Endothelial cell of umbilical vein (primary cell): Measurements from ENCODE around the gene SMG9. TPM values are rescaled to one million over a fixed set of nuclear protein-coding genes. Genes with fewer than 3 reads are reported as not detected.

Experiments
- BruUV-seq: library from RNA; stranded (reverse); fragments of 400-500 nt; replicated peaks from 2 replicates; lab custom pipeline; 2021; lab: Mats Ljungman, UMichigan
- CTCF ChIA-PET: fragments of 300-600, 350-600 bp; sonication (Branson Sonifier 250); formaldehyde crosslinking; loops from one replicate; lab custom pipeline; 2021; ENCODE audit warnings: antibody characterized with exemption, inconsistent platforms; lab: Charles Lee
- POLR2A ChIA-PET: fragments of 300-600, 350-600 bp; sonication (Branson Sonifier 250); formaldehyde crosslinking; loops from one replicate; lab custom pipeline; 2021; ENCODE audit warnings: antibody characterized with exemption, inconsistent platforms; lab: Charles Lee
- DNase-seq: peaks from one replicate; pipeline ENCODE4 v3.0.0-alpha.2; 2011; ENCODE audit warnings: low read depth, low spot score
- FAIRE-seq: peaks from 2 replicates; lab custom pipeline; 2011; peaks lifted over from hg19 to GRCh38; lab: Jason Lieb, UNC
- H2AFZ ChIP-seq: 2 replicates; pipeline ENCODE4 v1.6.0; 2012; ENCODE audit warnings: low read depth, low read length, control low read depth, inconsistent platforms
- H3K27ac ChIP-seq: 2 replicates; pipeline ENCODE4 v1.5.1; 2011; ENCODE audit warnings: low read depth, mild to moderate bottlenecking, control low read depth, low read length, moderate library complexity; ENCODE audit not compliant: insufficient read depth
- H3K27me3 ChIP-seq, 2 experiments: 2 replicates each; pipeline versions ENCODE4 v1.6.0 to v1.6.1; 2011; ENCODE audit warnings: low read length in 2 of 2, mixed read lengths in 1 of 2; ENCODE audit not compliant: control insufficient read depth in 2 of 2, insufficient read depth in 2 of 2
- H3K36me3 ChIP-seq, 2 experiments: 2 replicates in 1 of 2; 3 replicates in 1 of 2; pipeline ENCODE4 v1.5.1; 2011; ENCODE audit warnings: low read length in 2 of 2, mild to moderate bottlenecking in 1 of 2, moderate library complexity in 1 of 2; ENCODE audit not compliant: control insufficient read depth in 2 of 2, insufficient read depth in 2 of 2; ENCODE audit errors: extremely low read depth in 1 of 2
- H3K4me1 ChIP-seq: 3 replicates; pipeline ENCODE4 v1.5.1; 2011; ENCODE audit warnings: mild to moderate bottlenecking, low read length; ENCODE audit not compliant: control insufficient read depth, insufficient read depth; ENCODE audit errors: extremely low read depth
- H3K4me2 ChIP-seq: 2 replicates; pipeline ENCODE4 v1.6.1; 2011; ENCODE audit warnings: low read length, control low read depth, mixed read lengths; ENCODE audit not compliant: insufficient read depth
- H3K4me3 ChIP-seq, 3 experiments: fragments of 200-600 bp in 1 of 3; sonication (generic), shearing (Covaris generic) in 1 of 3; replicated peaks in 1 of 3; 2 replicates each; pipeline ENCODE4 v1.5.1; 2011 to 2016; ENCODE audit warnings: control low read depth in 3 of 3, low read length in 3 of 3, mild to moderate bottlenecking in 2 of 3, inconsistent platforms in 1 of 3, low read depth in 1 of 3, moderate library complexity in 1 of 3; ENCODE audit not compliant: insufficient read depth in 1 of 3
- H3K79me2 ChIP-seq: 2 replicates; pipeline ENCODE4 v1.6.0; 2012; ENCODE audit warnings: low read length, inconsistent platforms; ENCODE audit not compliant: control insufficient read depth, insufficient read depth
- H3K9ac ChIP-seq: replicated peaks from 2 replicates; pipeline ENCODE3; 2011; ENCODE audit warnings: low read length, control low read depth; ENCODE audit not compliant: insufficient read depth; ENCODE audit errors: extremely low read depth
- H3K9me1 ChIP-seq: replicated peaks from 3 replicates; pipeline ENCODE4 v1.6.0; 2011; ENCODE audit warnings: mild to moderate bottlenecking, low read length; ENCODE audit not compliant: control insufficient read depth, insufficient read depth; ENCODE audit errors: extremely low read depth
- H3K9me3 ChIP-seq: replicated peaks from 2 replicates; pipeline ENCODE4 v1.5.1; 2012; ENCODE audit warnings: low read length, inconsistent platforms; ENCODE audit not compliant: control insufficient read depth, insufficient read depth
- H4K20me1 ChIP-seq: replicated peaks from 2 replicates; pipeline ENCODE3; 2011; ENCODE audit warnings: mild to moderate bottlenecking, low read length; ENCODE audit not compliant: control insufficient read depth, insufficient read depth; ENCODE audit errors: extremely low read depth
- CTCF ChIP-seq, 2 donors: IDR thresholded peaks; 1 replicate in 1 of 2; 2 replicates in 1 of 2; pipeline ENCODE4 v1.5.1; 2011; ENCODE audit warnings: low read length in 2 of 2, mild to moderate bottlenecking in 2 of 2, moderate library complexity in 2 of 2, control low read depth in 1 of 2, inconsistent platforms in 1 of 2, low read depth in 1 of 2; ENCODE audit not compliant: insufficient read depth in 1 of 2; ENCODE audit errors: extremely low read depth in 1 of 2
- EZH2 ChIP-seq: IDR thresholded peaks from 2 replicates; pipeline ENCODE4 v1.6.1; 2012; ENCODE audit warnings: borderline replicate concordance, low read depth, mild to moderate bottlenecking, moderate library complexity, low read length, inconsistent platforms; ENCODE audit not compliant: severe bottlenecking
- FOS ChIP-seq: IDR thresholded peaks from 2 replicates; pipeline ENCODE4 v1.6.1; 2011; ENCODE audit warnings: mild to moderate bottlenecking, low read length, moderate library complexity, borderline replicate concordance; ENCODE audit not compliant: insufficient read depth
- GATA2 ChIP-seq: IDR thresholded peaks from 2 replicates; pipeline ENCODE4 v1.7.0; 2011; ENCODE audit warnings: low read depth, mild to moderate bottlenecking, moderate library complexity, mixed read lengths, low read length; ENCODE audit not compliant: insufficient read length, insufficient read depth
- JUN ChIP-seq: IDR thresholded peaks from 2 replicates; pipeline ENCODE4 v1.6.1; 2011; ENCODE audit warnings: borderline replicate concordance, low read depth; ENCODE audit not compliant: insufficient read length, insufficient read depth
- MYC ChIP-seq: IDR thresholded peaks from one replicate; pipeline ENCODE4 v1.6.1; 2011; ENCODE audit warnings: mild to moderate bottlenecking, low read depth, low read length
- POLR2A ChIP-seq: IDR thresholded peaks from 2 replicates; pipeline ENCODE4 v1.6.1; 2012; ENCODE audit warnings: low read depth, mild to moderate bottlenecking, control low read depth, low read length
- POLR2AphosphoS5 ChIP-seq: IDR thresholded peaks from 2 replicates; pipeline ENCODE4 v1.6.1; 2012; ENCODE audit warnings: low read depth, mild to moderate bottlenecking, control low read depth, low read length, moderate library complexity; ENCODE audit not compliant: insufficient read depth
- dilution Hi-C: fragments of 300-500 bp; cut with MboI; formaldehyde crosslinking; loops from one replicate; pipeline ENCODE4 v1.15.0; 2019; ENCODE audit warnings: low sequenced_read_pairs; ENCODE audit not compliant: extremely low pct_ligation_motif_present
- intact Hi-C: fragments of 100-400 bp; cut with micrococcal nuclease; formaldehyde crosslinking; loops from one replicate; pipeline ENCODE4 v1.10.0; 2022
- polyA plus RNA-seq, 4 experiments: library from polyadenylated mRNA; depleted of rRNA in 3 of 4; stranded (reverse) in 3 of 4; unstranded in 1 of 4; fragments of >200 nt; gene quantifications; 2 replicates each; pipeline versions ENCODE4 v1.2.1 to v1.2.3, GENCODE V29; 2011 to 2012; ENCODE audit warnings: missing spikeins in 1 of 4
- total RNA-seq: library from RNA; stranded (reverse); gene quantifications from 2 replicates; pipeline ENCODE4 v1.2.3, GENCODE V29; 2021
- TF ChIP-seq, protein P1 (sequence below): IDR thresholded peaks from 2 replicates; pipeline ENCODE4 v1.6.1; 2011; ENCODE audit not compliant: insufficient read depth, insufficient read length

SMG9 gene
- total and polyA plus RNA-seq, 2 donors (not counting 3 experiments of a cell fraction or from before 2014, with no cell fraction given), result 25.5 to 45.0 TPM

GRCh38 chr19:43684326-43684725 lies 70.4 kb downstream of the SMG9 start:
- H3K36me3 ChIP-seq, result no peaks in the 10 kb centered on the region
- no peaks in the 10 kb centered on the region for H4K20me1 ChIP-seq
- H2AFZ ChIP-seq, result no peak overlapping the region
- TF ChIP-seq CTCF (IDR thresholded peaks at IDR 0.05; ENCODE audit: extremely low read depth in 1 of 2, insufficient read depth in 1 of 2, low read depth in 1 of 2, low read length in 2 of 2) (no peak), POLR2A (no peak), POLR2AphosphoS5 (no peak), FOS (no peak), GATA2 (no peak), JUN (no peak), EZH2 (no peak), MYC (no peak)
- TF ChIP-seq, protein P1, sequence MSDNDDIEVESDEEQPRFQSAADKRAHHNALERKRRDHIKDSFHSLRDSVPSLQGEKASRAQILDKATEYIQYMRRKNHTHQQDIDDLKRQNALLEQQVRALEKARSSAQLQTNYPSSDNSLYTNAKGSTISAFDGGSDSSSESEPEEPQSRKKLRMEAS, result no peak
- H3K79me2 ChIP-seq, result no peaks in the 10 kb centered on the region
- H3K4me2 ChIP-seq, result no peak overlapping the region
- H3K4me1 ChIP-seq, result no peaks in the 10 kb centered on the region
- H3K27ac ChIP-seq, result no peak overlapping the region
- no peaks in the 10 kb centered on the region for H3K9me1 ChIP-seq
- ChIA-PET CTCF (no interaction called here), POLR2A (no interaction called here)
- no peak overlapping the region for H3K4me3 ChIP-seq
- DNase-seq (no peak), FAIRE-seq (no peak)
- no peaks in the 10 kb centered on the region for H3K9me3 ChIP-seq
- intact Hi-C loops, result no loop called here
- H3K27me3 ChIP-seq, result peaks cover 0 to 2% of the 10 kb centered on the region in 2 experiments
- no TSS peak for BruUV-seq
- dilution Hi-C loops, result no loop called here
- no peak overlapping the region for H3K9ac ChIP-seq
